Stimulated activated CD4-positive, alpha-beta T cell treated with anti-CD3 and anti-CD28 coated beads, TNF-alpha, amount 100 ng/mL, for 4 hours (primary cell): ENCODE measurements around the gene CCNDBP1.

Source experiments
- DNase-seq, 3 experiments: peaks; one replicate each; pipeline ENCODE4 v3.0.0-alpha.2; 2020; ENCODE audit warnings: low read depth in 3 of 3

Gene CCNDBP1

GRCh38 chr15:43243020-43243645 is 57.9 kb downstream of the CCNDBP1 start:
- no peak for DNase-seq

GRCh38 chr15:43244092-43244491 is 58.9 kb downstream of the CCNDBP1 start:
- no peak for DNase-seq

GRCh38 chr15:43246261-43246774 is 61.1 kb downstream of the CCNDBP1 start:
- no peak for DNase-seq
